Measurements from ENCODE around the gene MRRF. TPM values are rescaled to one million over a fixed set of nuclear protein-coding genes. Genes with fewer than 3 reads are reported as not detected.

The MRRF gene
- polyA plus RNA-seq, 1 donor (not counting 4 experiments of a cell fraction or from before 2014, with no cell fraction given), result 82.6 TPM

GRCh38 chr9:122225312-122226141 lies 39.2 kb upstream of the MRRF start:
- TF ChIP-seq CTCF (optimal IDR thresholded peaks at IDR 0.05 in 1 of 3, IDR thresholded peaks at IDR 0.05 in 1 of 3, conservative IDR thresholded peaks at IDR 0.05 in 1 of 3; ENCODE audit: extremely low read depth in 1 of 3, insufficient read depth in 2 of 3, low read length in 3 of 3) (no peak), EZH2 (IDR thresholded peaks at IDR 0.05; ENCODE audit: low read length) (no peak)
- Histone ChIP-seq H3K27me3 (ENCODE audit: control insufficient read depth, extremely low read depth, insufficient read depth, low read length) (peaks cover 99% of the 10 kb centered on the region), H3K9me1 (ENCODE audit: control insufficient read depth, extremely low read depth, insufficient read depth, low read length) (no peaks in the 10 kb centered on the region), H3K4me1 (ENCODE audit: control insufficient read depth, extremely low read depth, insufficient read depth, low read length) (peaks cover 9% of the 10 kb centered on the region), H4K20me1 (ENCODE audit: control insufficient read depth, extremely low read depth, insufficient read depth, low read length) (peaks cover 3% of the 10 kb centered on the region), H3K79me2 (ENCODE audit: control insufficient read depth, insufficient read depth, low read length) (no peaks in the 10 kb centered on the region), H3K4me3 (ENCODE audit: control insufficient read depth in 2 of 3, extremely low read depth in 1 of 3, insufficient read depth in 2 of 3, low read depth in 1 of 3, low read length in 3 of 3) (no peak overlapping the region), H3K4me2 (ENCODE audit: control insufficient read depth, extremely low read depth, insufficient read depth, low read depth, low read length) (peak overlapping the region; percentile 41), H3K9me3 (ENCODE audit: control insufficient read depth, low read depth, low read length) (no peaks in the 10 kb centered on the region), H3K36me3 (ENCODE audit: control insufficient read depth in 2 of 2, extremely low read depth in 1 of 2, insufficient read depth in 2 of 2, low read length in 2 of 2) (no peaks in the 10 kb centered on the region), H3K9ac (ENCODE audit: control insufficient read depth, extremely low read depth, insufficient read depth, low read length) (no peak overlapping the region), H3K27ac (ENCODE audit: control insufficient read depth, insufficient read depth, low read length) (no peak overlapping the region), H2AFZ (ENCODE audit: control insufficient read depth, low read length) (no peak overlapping the region)
- FAIRE-seq (no peak), DNase-seq (ENCODE audit: low read depth, low spot score) (no peak)
- dilution Hi-C loops (cut with MboI; ENCODE audit: extremely low pct_ligation_motif_present, low sequenced_read_pairs), result no loop called here

- Histone ChIP-seq H3K9me3 (ENCODE audit: control insufficient read depth, low read depth, low read length) (no peaks in the 10 kb centered on the region), H3K27ac (ENCODE audit: control insufficient read depth, insufficient read depth, low read length) (no peak overlapping the region), H3K36me3 (ENCODE audit: control insufficient read depth in 2 of 2, extremely low read depth in 1 of 2, insufficient read depth in 2 of 2, low read length in 2 of 2) (no peaks in the 10 kb centered on the region), H2AFZ (ENCODE audit: control insufficient read depth, low read length) (no peak overlapping the region), H3K79me2 (ENCODE audit: control insufficient read depth, insufficient read depth, low read length) (no peaks in the 10 kb centered on the region), H3K4me3 (ENCODE audit: control insufficient read depth in 2 of 3, extremely low read depth in 1 of 3, insufficient read depth in 2 of 3, low read depth in 1 of 3, low read length in 3 of 3) (no peak overlapping the region), H3K9me1 (ENCODE audit: control insufficient read depth, extremely low read depth, insufficient read depth, low read length) (no peaks in the 10 kb centered on the region), H3K4me1 (ENCODE audit: control insufficient read depth, extremely low read depth, insufficient read depth, low read length) (peaks cover 9% of the 10 kb centered on the region), H3K27me3 (ENCODE audit: control insufficient read depth, extremely low read depth, insufficient read depth, low read length) (peaks cover 99% of the 10 kb centered on the region), H4K20me1 (ENCODE audit: control insufficient read depth, extremely low read depth, insufficient read depth, low read length) (peaks cover 3% of the 10 kb centered on the region), H3K9ac (ENCODE audit: control insufficient read depth, extremely low read depth, insufficient read depth, low read length) (no peak overlapping the region), H3K4me2 (ENCODE audit: control insufficient read depth, extremely low read depth, insufficient read depth, low read depth, low read length) (peak overlapping the region; percentile 41)
- no peak for TF ChIP-seq CTCF (optimal IDR thresholded peaks at IDR 0.05 in 1 of 3, IDR thresholded peaks at IDR 0.05 in 1 of 3, conservative IDR thresholded peaks at IDR 0.05 in 1 of 3; ENCODE audit: extremely low read depth in 1 of 3, insufficient read depth in 2 of 3, low read length in 3 of 3)
- peak; percentile 79 for TF ChIP-seq EZH2 (IDR thresholded peaks at IDR 0.05; ENCODE audit: low read length)
- dilution Hi-C loops (cut with MboI; ENCODE audit: extremely low pct_ligation_motif_present, low sequenced_read_pairs), result no loop called here
- DNase-seq (ENCODE audit: low read depth, low spot score) (no peak), FAIRE-seq (no peak)
These were observed 38.4 kb upstream of the MRRF start for GRCh38 chr9:122226142-122226757.

Measured in keratinocyte (primary cell).